Endothelial cell of umbilical vein (primary cell): ENCODE results near the gene DDX55. TPM values are rescaled to one million over a fixed set of nuclear protein-coding genes. Genes with fewer than 3 reads are reported as not detected.

Experiments used
- BruUV-seq: library from RNA; stranded (reverse); fragments of 400-500 nt; replicated peaks from 2 replicates; lab custom pipeline; 2021; lab: Mats Ljungman, UMichigan
- CTCF ChIA-PET: fragments of 300-600, 350-600 bp; sonication (Branson Sonifier 250); formaldehyde crosslinking; loops from one replicate; lab custom pipeline; 2021; ENCODE audit warnings: antibody characterized with exemption, inconsistent platforms; lab: Charles Lee
- POLR2A ChIA-PET: fragments of 300-600, 350-600 bp; sonication (Branson Sonifier 250); formaldehyde crosslinking; loops from one replicate; lab custom pipeline; 2021; ENCODE audit warnings: antibody characterized with exemption, inconsistent platforms; lab: Charles Lee
- DNase-seq: peaks from one replicate; pipeline ENCODE4 v3.0.0-alpha.2; 2011; ENCODE audit warnings: low read depth, low spot score
- FAIRE-seq: peaks from 2 replicates; lab custom pipeline; 2011; peaks lifted over from hg19 to GRCh38; lab: Jason Lieb, UNC
- H2AFZ ChIP-seq: 2 replicates; pipeline ENCODE4 v1.6.0; 2012; ENCODE audit warnings: low read depth, low read length, control low read depth, inconsistent platforms
- H3K27ac ChIP-seq: 2 replicates; pipeline ENCODE4 v1.5.1; 2011; ENCODE audit warnings: low read depth, mild to moderate bottlenecking, control low read depth, low read length, moderate library complexity; ENCODE audit not compliant: insufficient read depth
- H3K27me3 ChIP-seq, 2 experiments: 2 replicates each; pipeline versions ENCODE4 v1.6.0 to v1.6.1; 2011; ENCODE audit warnings: low read length in 2 of 2, mixed read lengths in 1 of 2; ENCODE audit not compliant: control insufficient read depth in 2 of 2, insufficient read depth in 2 of 2
- H3K36me3 ChIP-seq, 2 experiments: 2 replicates in 1 of 2; 3 replicates in 1 of 2; pipeline ENCODE4 v1.5.1; 2011; ENCODE audit warnings: low read length in 2 of 2, mild to moderate bottlenecking in 1 of 2, moderate library complexity in 1 of 2; ENCODE audit not compliant: control insufficient read depth in 2 of 2, insufficient read depth in 2 of 2; ENCODE audit errors: extremely low read depth in 1 of 2
- H3K4me1 ChIP-seq: 3 replicates; pipeline ENCODE4 v1.5.1; 2011; ENCODE audit warnings: mild to moderate bottlenecking, low read length; ENCODE audit not compliant: control insufficient read depth, insufficient read depth; ENCODE audit errors: extremely low read depth
- H3K4me2 ChIP-seq: 2 replicates; pipeline ENCODE4 v1.6.1; 2011; ENCODE audit warnings: low read length, control low read depth, mixed read lengths; ENCODE audit not compliant: insufficient read depth
- H3K4me3 ChIP-seq, 3 experiments: fragments of 200-600 bp in 1 of 3; sonication (generic), shearing (Covaris generic) in 1 of 3; replicated peaks in 1 of 3; 2 replicates each; pipeline ENCODE4 v1.5.1; 2011 to 2016; ENCODE audit warnings: control low read depth in 3 of 3, low read length in 3 of 3, mild to moderate bottlenecking in 2 of 3, inconsistent platforms in 1 of 3, low read depth in 1 of 3, moderate library complexity in 1 of 3; ENCODE audit not compliant: insufficient read depth in 1 of 3
- H3K79me2 ChIP-seq: 2 replicates; pipeline ENCODE4 v1.6.0; 2012; ENCODE audit warnings: low read length, inconsistent platforms; ENCODE audit not compliant: control insufficient read depth, insufficient read depth
- H3K9ac ChIP-seq: replicated peaks from 2 replicates; pipeline ENCODE3; 2011; ENCODE audit warnings: low read length, control low read depth; ENCODE audit not compliant: insufficient read depth; ENCODE audit errors: extremely low read depth
- H3K9me1 ChIP-seq: replicated peaks from 3 replicates; pipeline ENCODE4 v1.6.0; 2011; ENCODE audit warnings: mild to moderate bottlenecking, low read length; ENCODE audit not compliant: control insufficient read depth, insufficient read depth; ENCODE audit errors: extremely low read depth
- H3K9me3 ChIP-seq: replicated peaks from 2 replicates; pipeline ENCODE4 v1.5.1; 2012; ENCODE audit warnings: low read length, inconsistent platforms; ENCODE audit not compliant: control insufficient read depth, insufficient read depth
- H4K20me1 ChIP-seq: replicated peaks from 2 replicates; pipeline ENCODE3; 2011; ENCODE audit warnings: mild to moderate bottlenecking, low read length; ENCODE audit not compliant: control insufficient read depth, insufficient read depth; ENCODE audit errors: extremely low read depth
- EZH2 ChIP-seq: IDR thresholded peaks from 2 replicates; pipeline ENCODE4 v1.6.1; 2012; ENCODE audit warnings: borderline replicate concordance, low read depth, mild to moderate bottlenecking, moderate library complexity, low read length, inconsistent platforms; ENCODE audit not compliant: severe bottlenecking
- FOS ChIP-seq: IDR thresholded peaks from 2 replicates; pipeline ENCODE4 v1.6.1; 2011; ENCODE audit warnings: mild to moderate bottlenecking, low read length, moderate library complexity, borderline replicate concordance; ENCODE audit not compliant: insufficient read depth
- GATA2 ChIP-seq: IDR thresholded peaks from 2 replicates; pipeline ENCODE4 v1.7.0; 2011; ENCODE audit warnings: low read depth, mild to moderate bottlenecking, moderate library complexity, mixed read lengths, low read length; ENCODE audit not compliant: insufficient read length, insufficient read depth
- JUN ChIP-seq: IDR thresholded peaks from 2 replicates; pipeline ENCODE4 v1.6.1; 2011; ENCODE audit warnings: borderline replicate concordance, low read depth; ENCODE audit not compliant: insufficient read length, insufficient read depth
- MYC ChIP-seq: IDR thresholded peaks from one replicate; pipeline ENCODE4 v1.6.1; 2011; ENCODE audit warnings: mild to moderate bottlenecking, low read depth, low read length
- POLR2A ChIP-seq: IDR thresholded peaks from 2 replicates; pipeline ENCODE4 v1.6.1; 2012; ENCODE audit warnings: low read depth, mild to moderate bottlenecking, control low read depth, low read length
- POLR2AphosphoS5 ChIP-seq: IDR thresholded peaks from 2 replicates; pipeline ENCODE4 v1.6.1; 2012; ENCODE audit warnings: low read depth, mild to moderate bottlenecking, control low read depth, low read length, moderate library complexity; ENCODE audit not compliant: insufficient read depth
- dilution Hi-C: fragments of 300-500 bp; cut with MboI; formaldehyde crosslinking; loops from one replicate; pipeline ENCODE4 v1.15.0; 2019; ENCODE audit warnings: low sequenced_read_pairs; ENCODE audit not compliant: extremely low pct_ligation_motif_present
- intact Hi-C: fragments of 100-400 bp; cut with micrococcal nuclease; formaldehyde crosslinking; loops from one replicate; pipeline ENCODE4 v1.10.0; 2022
- polyA plus RNA-seq, 4 experiments: library from polyadenylated mRNA; depleted of rRNA in 3 of 4; stranded (reverse) in 3 of 4; unstranded in 1 of 4; fragments of >200 nt; gene quantifications; 2 replicates each; pipeline versions ENCODE4 v1.2.1 to v1.2.3, GENCODE V29; 2011 to 2012; ENCODE audit warnings: missing spikeins in 1 of 4
- total RNA-seq: library from RNA; stranded (reverse); gene quantifications from 2 replicates; pipeline ENCODE4 v1.2.3, GENCODE V29; 2021
- TF ChIP-seq, protein P1 (sequence below), 2 donors: IDR thresholded peaks; 1 replicate in 1 of 2; 2 replicates in 1 of 2; pipeline ENCODE4 v1.5.1; 2011; ENCODE audit warnings: low read length in 2 of 2, mild to moderate bottlenecking in 2 of 2, moderate library complexity in 2 of 2, control low read depth in 1 of 2, inconsistent platforms in 1 of 2, low read depth in 1 of 2; ENCODE audit not compliant: insufficient read depth in 1 of 2; ENCODE audit errors: extremely low read depth in 1 of 2
- TF ChIP-seq, protein P2 (sequence below): IDR thresholded peaks from 2 replicates; pipeline ENCODE4 v1.6.1; 2011; ENCODE audit not compliant: insufficient read depth, insufficient read length

The DDX55 gene
- total and polyA plus RNA-seq, 2 donors (not counting 3 experiments of a cell fraction or from before 2014, with no cell fraction given), result 17.8 to 25.9 TPM

DNA sequence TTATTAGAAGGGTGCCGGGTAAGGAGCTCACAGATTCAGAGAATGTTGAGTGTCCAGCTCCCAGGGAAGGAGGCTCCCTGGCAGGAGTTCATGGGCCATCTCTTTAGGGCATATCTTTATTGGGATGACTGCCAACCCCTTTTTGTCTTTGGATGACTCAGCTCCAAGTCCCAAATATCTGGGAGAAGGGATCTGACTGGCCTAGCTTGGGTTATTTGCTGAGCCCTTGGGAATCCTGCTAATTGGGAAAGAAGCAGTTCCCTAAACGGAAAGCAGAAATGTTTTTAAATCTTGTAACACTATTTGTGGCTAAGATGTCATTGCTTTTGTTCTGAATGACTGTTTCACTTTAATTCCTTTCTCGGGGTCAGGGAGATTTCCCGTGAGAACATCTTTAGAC is 12.6 kb downstream of the DDX55 start:
- Histone ChIP-seq H3K4me3 (no peak overlapping the region), H3K27me3 (no peaks in the 10 kb centered on the region), H3K4me1 (no peaks in the 10 kb centered on the region), H2AFZ (no peak overlapping the region), H3K9me3 (no peaks in the 10 kb centered on the region), H3K79me2 (peaks cover 6% of the 10 kb centered on the region), H4K20me1 (no peaks in the 10 kb centered on the region), H3K27ac (no peak overlapping the region), H3K4me2 (no peak overlapping the region), H3K9ac (no peak overlapping the region), H3K36me3 (peaks cover 29 to 40% of the 10 kb centered on the region in 2 experiments), H3K9me1 (no peaks in the 10 kb centered on the region)
- BruUV-seq, result no TSS peak
- TF ChIP-seq POLR2A (no peak), FOS (no peak), MYC (no peak), POLR2AphosphoS5 (no peak), GATA2 (no peak), JUN (no peak), EZH2 (no peak)
- TF ChIP-seq, protein P1, sequence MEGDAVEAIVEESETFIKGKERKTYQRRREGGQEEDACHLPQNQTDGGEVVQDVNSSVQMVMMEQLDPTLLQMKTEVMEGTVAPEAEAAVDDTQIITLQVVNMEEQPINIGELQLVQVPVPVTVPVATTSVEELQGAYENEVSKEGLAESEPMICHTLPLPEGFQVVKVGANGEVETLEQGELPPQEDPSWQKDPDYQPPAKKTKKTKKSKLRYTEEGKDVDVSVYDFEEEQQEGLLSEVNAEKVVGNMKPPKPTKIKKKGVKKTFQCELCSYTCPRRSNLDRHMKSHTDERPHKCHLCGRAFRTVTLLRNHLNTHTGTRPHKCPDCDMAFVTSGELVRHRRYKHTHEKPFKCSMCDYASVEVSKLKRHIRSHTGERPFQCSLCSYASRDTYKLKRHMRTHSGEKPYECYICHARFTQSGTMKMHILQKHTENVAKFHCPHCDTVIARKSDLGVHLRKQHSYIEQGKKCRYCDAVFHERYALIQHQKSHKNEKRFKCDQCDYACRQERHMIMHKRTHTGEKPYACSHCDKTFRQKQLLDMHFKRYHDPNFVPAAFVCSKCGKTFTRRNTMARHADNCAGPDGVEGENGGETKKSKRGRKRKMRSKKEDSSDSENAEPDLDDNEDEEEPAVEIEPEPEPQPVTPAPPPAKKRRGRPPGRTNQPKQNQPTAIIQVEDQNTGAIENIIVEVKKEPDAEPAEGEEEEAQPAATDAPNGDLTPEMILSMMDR (IDR thresholded peaks at IDR 0.05; ENCODE audit: extremely low read depth in 1 of 2, insufficient read depth in 1 of 2, low read depth in 1 of 2, low read length in 2 of 2), result no peak
- TF ChIP-seq, protein P2, sequence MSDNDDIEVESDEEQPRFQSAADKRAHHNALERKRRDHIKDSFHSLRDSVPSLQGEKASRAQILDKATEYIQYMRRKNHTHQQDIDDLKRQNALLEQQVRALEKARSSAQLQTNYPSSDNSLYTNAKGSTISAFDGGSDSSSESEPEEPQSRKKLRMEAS, result no peak
- POLR2A ChIA-PET, result no interaction called here
- CTCF ChIA-PET, result no interaction called here
- dilution Hi-C loops (loop anchor here (25.0 kb wide), 1 partner anchor 327 kb away; no protein-coding TSS in a partner anchor), intact Hi-C loops (no loop called here)
- DNase-seq, result no peak
- FAIRE-seq, result no peak
